H9 (cell line): ENCODE results near the gene TSPAN9. TPM values are rescaled to one million over a fixed set of nuclear protein-coding genes. Genes with fewer than 3 reads are reported as not detected.

Experiments used
- DNase-seq: peaks from one replicate; pipeline ENCODE4 v3.0.0-alpha.2; 2017
- H2AFZ ChIP-seq: one replicate; pipeline ENCODE4 v1.6.1; 2013; ENCODE audit warnings: mild to moderate bottlenecking, low read length, control low read depth, moderate library complexity
- H2AK5ac ChIP-seq: 2 replicates; pipeline ENCODE4 v1.6.1; 2013; ENCODE audit warnings: low read length, control low read depth, mixed read lengths; ENCODE audit not compliant: insufficient read length
- H2BK120ac ChIP-seq: one replicate; pipeline ENCODE4 v1.6.1; 2013; ENCODE audit warnings: low read depth, mild to moderate bottlenecking, low read length, control low read depth, inconsistent platforms; ENCODE audit not compliant: poor library complexity, severe bottlenecking
- H2BK12ac ChIP-seq: 2 replicates; pipeline ENCODE4 v1.6.1; 2013; ENCODE audit warnings: low read length, control low read depth, mixed read lengths, low read depth; ENCODE audit not compliant: insufficient read length
- H2BK15ac ChIP-seq: 2 replicates; pipeline ENCODE4 v1.6.1; 2013; ENCODE audit warnings: low read depth, low read length, control low read depth
- H2BK20ac ChIP-seq: one replicate; pipeline ENCODE4 v1.6.1; 2013; ENCODE audit warnings: low read depth, mild to moderate bottlenecking, low read length, control low read depth, inconsistent platforms; ENCODE audit not compliant: poor library complexity, severe bottlenecking
- H2BK5ac ChIP-seq: 2 replicates; pipeline ENCODE4 v1.6.1; 2013; ENCODE audit warnings: low read length, control low read depth, mixed read lengths; ENCODE audit not compliant: insufficient read length
- H3K14ac ChIP-seq: 2 replicates; pipeline ENCODE4 v1.6.1; 2013; ENCODE audit warnings: low read length, control low read depth; ENCODE audit not compliant: insufficient read depth
- H3K18ac ChIP-seq: 2 replicates; pipeline ENCODE4 v1.6.1; 2013; ENCODE audit warnings: low read depth, mild to moderate bottlenecking, mixed read lengths, low read length, control low read depth; ENCODE audit not compliant: insufficient read length
- H3K23ac ChIP-seq: 2 replicates; pipeline ENCODE4 v1.6.1; 2013; ENCODE audit warnings: low read length, control low read depth, mixed read lengths, low read depth; ENCODE audit not compliant: insufficient read length
- H3K23me2 ChIP-seq: 2 replicates; pipeline ENCODE4 v1.6.1; 2013; ENCODE audit warnings: low read depth, mild to moderate bottlenecking, mixed read lengths, low read length, control low read depth; ENCODE audit not compliant: insufficient read length, poor library complexity, severe bottlenecking
- H3K27ac ChIP-seq: 2 replicates; pipeline ENCODE4 v1.5.1; 2013; ENCODE audit warnings: low read length, control low read depth, mixed read lengths, low read depth; ENCODE audit not compliant: insufficient read length
- H3K27me3 ChIP-seq: 2 replicates; pipeline ENCODE4 v1.6.1; 2013; ENCODE audit warnings: low read length, control low read depth, inconsistent platforms; ENCODE audit not compliant: insufficient read depth
- H3K4ac ChIP-seq: 2 replicates; pipeline ENCODE4 v1.6.1; 2013; ENCODE audit warnings: low read depth, mild to moderate bottlenecking, control low read depth, inconsistent platforms, low read length, moderate library complexity
- H3K4me1 ChIP-seq: 2 replicates; pipeline ENCODE4 v1.6.1; 2013; ENCODE audit warnings: low read length, control low read depth, inconsistent platforms; ENCODE audit not compliant: insufficient read depth
- H3K4me2 ChIP-seq: 2 replicates; pipeline ENCODE4 v1.6.1; 2013; ENCODE audit warnings: low read length, control low read depth, mixed read lengths; ENCODE audit not compliant: insufficient read length, insufficient read depth
- H3K56ac ChIP-seq: 2 replicates; pipeline ENCODE4 v1.6.1; 2013; ENCODE audit warnings: low read depth, mild to moderate bottlenecking, mixed read lengths, low read length, control low read depth; ENCODE audit not compliant: insufficient read length
- H3K79me1 ChIP-seq: 2 replicates; pipeline ENCODE4 v1.6.1; 2013; ENCODE audit warnings: low read depth, mild to moderate bottlenecking, moderate library complexity, low read length, control low read depth, inconsistent platforms; ENCODE audit not compliant: insufficient read depth, poor library complexity, severe bottlenecking
- H3K79me2 ChIP-seq: 2 replicates; pipeline ENCODE4 v1.6.1; 2013; ENCODE audit warnings: low read length, control low read depth, inconsistent platforms; ENCODE audit not compliant: insufficient read depth
- H3K9ac ChIP-seq: 2 replicates; pipeline ENCODE4 v1.6.1; 2013; ENCODE audit warnings: low read length, control low read depth, mixed read lengths; ENCODE audit not compliant: insufficient read length; ENCODE audit errors: extremely low read depth
- H3K9me3 ChIP-seq: one replicate; pipeline ENCODE4 v1.6.1; 2013; ENCODE audit warnings: low read depth, low read length, inconsistent platforms; ENCODE audit not compliant: control insufficient read depth
- H3T11ph ChIP-seq: one replicate; pipeline ENCODE4 v1.6.1; 2013; ENCODE audit warnings: mild to moderate bottlenecking, low read length, control low read depth, inconsistent platforms
- H4K20me1 ChIP-seq: one replicate; pipeline ENCODE4 v1.6.1; 2013; ENCODE audit not compliant: control insufficient read depth, insufficient read length, insufficient read depth
- H4K5ac ChIP-seq: 2 replicates; pipeline ENCODE4 v1.6.1; 2013; ENCODE audit warnings: low read depth, mild to moderate bottlenecking, mixed read lengths, low read length, control low read depth; ENCODE audit not compliant: insufficient read length
- H4K8ac ChIP-seq: replicated peaks from 2 replicates; pipeline ENCODE4 v1.6.1; 2013; ENCODE audit warnings: low read length, control low read depth, mixed read lengths, low read depth; ENCODE audit not compliant: insufficient read length
- H4K91ac ChIP-seq: 2 replicates; pipeline ENCODE4 v1.6.1; 2013; ENCODE audit warnings: low read depth, mild to moderate bottlenecking, moderate library complexity, mixed read lengths, low read length, control low read depth; ENCODE audit not compliant: insufficient read length
- H3K27ac Mint-ChIP-seq, 3 experiments: 2 replicates in 2 of 3; 3 replicates in 1 of 3; pipeline ENCODE4 v1.8.0; 2020 to 2021; ENCODE audit warnings: mixed read lengths in 3 of 3, mild to moderate bottlenecking in 1 of 3, moderate library complexity in 1 of 3
- H3K27me3 Mint-ChIP-seq: 2 replicates; pipeline ENCODE4 v1.8.0; 2021; ENCODE audit warnings: low read depth, mild to moderate bottlenecking, moderate library complexity, mixed read lengths
- H3K36me3 Mint-ChIP-seq, 3 experiments: 2 replicates in 2 of 3; 3 replicates in 1 of 3; pipeline ENCODE4 v1.8.0; 2020 to 2021; ENCODE audit warnings: low read depth in 3 of 3, mixed read lengths in 3 of 3; ENCODE audit not compliant: insufficient read depth in 1 of 3
- H3K4me1 Mint-ChIP-seq, 2 experiments: 2 replicates each; pipeline ENCODE4 v1.8.0; 2020; ENCODE audit warnings: mixed read lengths in 2 of 2
- H3K4me3 Mint-ChIP-seq, 2 experiments: 2 replicates in 1 of 2; 3 replicates in 1 of 2; pipeline ENCODE4 v1.8.0; 2020 to 2021; ENCODE audit warnings: mild to moderate bottlenecking in 2 of 2, mixed read lengths in 2 of 2, moderate library complexity in 1 of 2
- H3K9me3 Mint-ChIP-seq, 2 experiments: 2 replicates in 1 of 2; 3 replicates in 1 of 2; pipeline ENCODE4 v1.8.0; 2020; ENCODE audit warnings: mild to moderate bottlenecking in 2 of 2, mixed read lengths in 2 of 2, moderate library complexity in 1 of 2
- WGBS: extraction: QIAGEN DNeasy Blood & Tissue Kit; methylation state at CpG from one replicate; pipeline ENCODE4 v1.1.7; 2013; ENCODE audit warnings: missing lambda C conversion rate, low lambda C conversion rate, mixed read lengths; ENCODE audit not compliant: insufficient read length; ENCODE audit errors: extremely low coverage; 5-methylcytosine and 5-hydroxymethylcytosine counted together
- total RNA-seq: library from RNA; stranded (reverse); gene quantifications from 2 replicates; pipeline ENCODE4 v1.2.1, GENCODE V29; 2021
- TF ChIP-seq, protein P1 (sequence below): fragments of 200-600 bp; sonication (generic); conservative IDR thresholded peaks from 3 replicates; pipeline ENCODE4 v1.8.0; 2021; ENCODE audit warnings: antibody characterized with exemption, mild to moderate bottlenecking

TSPAN9 gene
- total RNA-seq, 1 experiment from 2014 or later, result 19.0 TPM

DNA sequence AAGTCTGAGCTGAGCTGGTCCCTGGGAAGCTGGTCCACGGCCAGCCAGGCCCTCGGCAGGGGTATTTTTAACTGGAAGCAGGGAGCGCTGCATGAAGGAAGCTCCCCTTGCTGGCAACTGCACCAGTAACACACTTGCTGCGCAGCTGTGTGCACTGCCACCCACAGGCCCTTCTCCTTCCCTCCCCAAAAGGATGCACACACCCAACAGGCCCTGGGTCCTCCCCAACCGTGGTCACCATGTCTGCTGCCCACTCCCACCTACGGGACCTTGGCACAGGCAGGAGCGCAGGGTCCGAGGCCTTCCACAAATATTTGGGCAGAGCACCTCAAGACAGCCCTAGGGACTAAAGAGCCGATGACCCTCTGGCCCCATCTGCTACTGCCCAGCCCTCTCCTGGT lies 256.8 kb downstream of the TSPAN9 start:
- H3K27me3 Mint-ChIP-seq, result peaks cover 3% of the 10 kb centered on the region
- H2BK15ac ChIP-seq, result no peak overlapping the region

More for the DNA sequence above, 256.8 kb downstream of the TSPAN9 start:
- Histone ChIP-seq H3K27ac (no peak overlapping the region), H3K79me1 (no peaks in the 10 kb centered on the region), H3K4me2 (no peak overlapping the region), H3T11ph (no peak overlapping the region), H2AK5ac (no peak overlapping the region), H2BK20ac (no peak overlapping the region), H2BK12ac (no peak overlapping the region), H3K14ac (no peak overlapping the region), H3K27me3 (no peaks in the 10 kb centered on the region), H3K23me2 (no peaks in the 10 kb centered on the region), H4K8ac (no peak overlapping the region), H2BK5ac (no peak overlapping the region), H3K23ac (no peak overlapping the region), H3K79me2 (no peaks in the 10 kb centered on the region), H4K5ac (no peak overlapping the region), H2BK120ac (no peak overlapping the region), H3K9ac (no peak overlapping the region), H2AFZ (no peak overlapping the region), H3K56ac (no peak overlapping the region), H3K4me1 (peaks cover 5% of the 10 kb centered on the region), H4K20me1 (no peaks in the 10 kb centered on the region), H3K9me3 (no peaks in the 10 kb centered on the region), H3K4ac (no peak overlapping the region), H3K18ac (no peak overlapping the region), H4K91ac (no peak overlapping the region)
- DNase-seq, result no peak
- no CpG with 5 or more reads among the region's 9 CpGs for WGBS
- peaks cover 19 to 37% of the 10 kb centered on the region in 2 experiments for H3K4me1 Mint-ChIP-seq
- no peaks in the 10 kb centered on the region for H3K9me3 Mint-ChIP-seq
- TF ChIP-seq, protein P1, sequence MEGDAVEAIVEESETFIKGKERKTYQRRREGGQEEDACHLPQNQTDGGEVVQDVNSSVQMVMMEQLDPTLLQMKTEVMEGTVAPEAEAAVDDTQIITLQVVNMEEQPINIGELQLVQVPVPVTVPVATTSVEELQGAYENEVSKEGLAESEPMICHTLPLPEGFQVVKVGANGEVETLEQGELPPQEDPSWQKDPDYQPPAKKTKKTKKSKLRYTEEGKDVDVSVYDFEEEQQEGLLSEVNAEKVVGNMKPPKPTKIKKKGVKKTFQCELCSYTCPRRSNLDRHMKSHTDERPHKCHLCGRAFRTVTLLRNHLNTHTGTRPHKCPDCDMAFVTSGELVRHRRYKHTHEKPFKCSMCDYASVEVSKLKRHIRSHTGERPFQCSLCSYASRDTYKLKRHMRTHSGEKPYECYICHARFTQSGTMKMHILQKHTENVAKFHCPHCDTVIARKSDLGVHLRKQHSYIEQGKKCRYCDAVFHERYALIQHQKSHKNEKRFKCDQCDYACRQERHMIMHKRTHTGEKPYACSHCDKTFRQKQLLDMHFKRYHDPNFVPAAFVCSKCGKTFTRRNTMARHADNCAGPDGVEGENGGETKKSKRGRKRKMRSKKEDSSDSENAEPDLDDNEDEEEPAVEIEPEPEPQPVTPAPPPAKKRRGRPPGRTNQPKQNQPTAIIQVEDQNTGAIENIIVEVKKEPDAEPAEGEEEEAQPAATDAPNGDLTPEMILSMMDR, result no peak
- H3K36me3 Mint-ChIP-seq, result peaks cover 0 to 2% (median 0%) of the 10 kb centered on the region in 3 experiments; a peak in 1 of 7 replicates
- H3K27ac Mint-ChIP-seq, result no peak overlapping the region
- H3K4me3 Mint-ChIP-seq, result no peak overlapping the region
